Measurements from ENCODE around the gene IL1RAPL1. TPM values are rescaled to one million over a fixed set of nuclear protein-coding genes. Genes with fewer than 3 reads are reported as not detected.
A peak's percentile ranks its signal among the peaks of the same experiment; 100 is the strongest.

Gene IL1RAPL1
- total and polyA plus RNA-seq, 9 of the 15 experiments (the other 6 are each of a cell fraction or from before 2014, with no cell fraction given), result 0.04 to 0.07 (median 0.04) TPM; not detected in 6

GRCh38 chrX:28659269-28659668, 72.0 kb downstream of the IL1RAPL1 start:
- Histone ChIP-seq H4K20me1 (replicated peaks; ENCODE audit: control insufficient read depth, insufficient read depth, low read length) (no peaks in the 10 kb centered on the region), H3K27me3 (ENCODE audit: control insufficient read depth in 2 of 2, insufficient read depth in 2 of 2, low read length in 2 of 2) (no peaks in the 10 kb centered on the region), H3K4me3 (no peak overlapping the region), H3K4me1 (replicated peaks in 1 of 2; ENCODE audit: control insufficient read depth in 2 of 2, insufficient read depth in 2 of 2, low read length in 2 of 2) (no peaks in the 10 kb centered on the region), H3K9me1 (ENCODE audit: control insufficient read depth, insufficient read depth, low read length) (no peaks in the 10 kb centered on the region), H2AFZ (ENCODE audit: low read depth, low read length) (no peak overlapping the region), H3K9me3 (replicated peaks; ENCODE audit: control insufficient read depth, insufficient read depth, low read depth, low read length) (no peaks in the 10 kb centered on the region), H3K4me2 (ENCODE audit: insufficient read depth, low read length) (no peak overlapping the region), H3K79me2 (ENCODE audit: control insufficient read depth, insufficient read depth, low read length) (no peaks in the 10 kb centered on the region), H3K36me3 (ENCODE audit: control insufficient read depth, insufficient read depth, low read length) (no peaks in the 10 kb centered on the region), H3K27ac (ENCODE audit: extremely low read depth, low read depth, low read length) (no peak overlapping the region), H3K9ac (ENCODE audit: insufficient read depth in 1 of 2, low read depth in 2 of 2, low read length in 2 of 2) (no peak overlapping the region)
- BruUV-seq (replicated peaks), result no TSS peak
- peak; percentile 2 to 14 (median 7) for DNase-seq (ENCODE audit: extremely low read depth in 1 of 4, low spot score in 3 of 4)
- in situ Hi-C loops (cut with MboI) (no loop called here), intact Hi-C loops (cut with micrococcal nuclease) (no loop called here)
- ChIA-PET POLR2A (no interaction called here), CTCF (ENCODE audit: low intra/inter-chr PET ratio) (no interaction called here)
- no peak for TF ChIP-seq ARNT (IDR thresholded peaks at IDR 0.05)
- TF ChIP-seq SIN3A (IDR thresholded peaks at IDR 0.05; ENCODE audit: borderline replicate concordance in 2 of 2, control insufficient read depth in 1 of 2, low read depth in 2 of 2, low read length in 2 of 2), result no peak
- TF ChIP-seq FOXJ3 (CRISPR knock-in tag; IDR thresholded peaks at IDR 0.05), result no peak
- TF ChIP-seq CTCFL (IDR thresholded peaks at IDR 0.05; ENCODE audit: borderline replicate concordance, insufficient read depth, low read depth, low read length, poor library complexity, severe bottlenecking), result peak; percentile 21
- no peak for TF ChIP-seq MAFK (IDR thresholded peaks at IDR 0.05; ENCODE audit: low read length)
- TF ChIP-seq, protein P1, sequence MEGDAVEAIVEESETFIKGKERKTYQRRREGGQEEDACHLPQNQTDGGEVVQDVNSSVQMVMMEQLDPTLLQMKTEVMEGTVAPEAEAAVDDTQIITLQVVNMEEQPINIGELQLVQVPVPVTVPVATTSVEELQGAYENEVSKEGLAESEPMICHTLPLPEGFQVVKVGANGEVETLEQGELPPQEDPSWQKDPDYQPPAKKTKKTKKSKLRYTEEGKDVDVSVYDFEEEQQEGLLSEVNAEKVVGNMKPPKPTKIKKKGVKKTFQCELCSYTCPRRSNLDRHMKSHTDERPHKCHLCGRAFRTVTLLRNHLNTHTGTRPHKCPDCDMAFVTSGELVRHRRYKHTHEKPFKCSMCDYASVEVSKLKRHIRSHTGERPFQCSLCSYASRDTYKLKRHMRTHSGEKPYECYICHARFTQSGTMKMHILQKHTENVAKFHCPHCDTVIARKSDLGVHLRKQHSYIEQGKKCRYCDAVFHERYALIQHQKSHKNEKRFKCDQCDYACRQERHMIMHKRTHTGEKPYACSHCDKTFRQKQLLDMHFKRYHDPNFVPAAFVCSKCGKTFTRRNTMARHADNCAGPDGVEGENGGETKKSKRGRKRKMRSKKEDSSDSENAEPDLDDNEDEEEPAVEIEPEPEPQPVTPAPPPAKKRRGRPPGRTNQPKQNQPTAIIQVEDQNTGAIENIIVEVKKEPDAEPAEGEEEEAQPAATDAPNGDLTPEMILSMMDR (IDR thresholded peaks at IDR 0.05 in 2 of 3, conservative IDR thresholded peaks at IDR 0.05 in 1 of 3; ENCODE audit: insufficient read depth in 2 of 3, low read depth in 1 of 3, low read length in 3 of 3), result peak in 2 of 3 experiments; percentile 9 to 37; a peak in 3 of 6 replicates
- no peak for ATAC-seq
- no peak for FAIRE-seq
- 36% methylated on average over 13 of the region's 23 CpGs for WGBS (ENCODE audit: insufficient coverage, low coverage, missing lambda C conversion rate)

Data from K562 (cell line).